ENCODE measurements around the gene TRAF4.
"Not testable (repeated sequence)": the region's sequence is repeated elsewhere in the genome, so short reads cannot be mapped to it uniquely, and the experiment has no call there.

Gene TRAF4

GRCh38 chr17:28722417-28723158, 21.2 kb upstream of the TRAF4 start:
- H3K4me3 ChIP-seq (ENCODE audit: control insufficient read depth, low read depth, low read length) = peak overlapping the region; percentile 29
- TF ChIP-seq CTCF (conservative IDR thresholded peaks at IDR 0.05; ENCODE audit: control insufficient read depth, insufficient read depth, low read depth, low read length) = no peak
- DNase-seq (ENCODE audit: low read depth) = no peak

- no peak for DNase-seq (ENCODE audit: low read depth)
- H3K4me3 ChIP-seq (ENCODE audit: control insufficient read depth, low read depth, low read length) = no peak overlapping the region
- TF ChIP-seq CTCF (conservative IDR thresholded peaks at IDR 0.05; ENCODE audit: control insufficient read depth, insufficient read depth, low read depth, low read length) = no peak
Observed at GRCh38 chr17:28723159-28723835, 20.5 kb upstream of the TRAF4 start.

GRCh38 chr17:28723836-28724499, 19.8 kb upstream of the TRAF4 start:
- not testable (repeated sequence) for DNase-seq (ENCODE audit: low read depth); H3K4me3 ChIP-seq (ENCODE audit: control insufficient read depth, low read depth, low read length)

- peak overlapping the region; percentile 73 for H3K4me3 ChIP-seq (ENCODE audit: control insufficient read depth, low read depth, low read length)
- DNase-seq (ENCODE audit: low read depth) = no peak
Observed at GRCh38 chr17:28724500-28725165, 19.2 kb upstream of the TRAF4 start.

GRCh38 chr17:28725166-28725659, 18.6 kb upstream of the TRAF4 start:
- DNase-seq (ENCODE audit: low read depth) = peak; percentile 76
- H3K4me3 ChIP-seq (ENCODE audit: control insufficient read depth, low read depth, low read length) = peak overlapping the region; percentile 73
- TF ChIP-seq CTCF (conservative IDR thresholded peaks at IDR 0.05; ENCODE audit: control insufficient read depth, insufficient read depth, low read depth, low read length) = no peak

More at GRCh38 chr17:28724500-28725165, 19.2 kb upstream of the TRAF4 start:
- TF ChIP-seq CTCF (conservative IDR thresholded peaks at IDR 0.05; ENCODE audit: control insufficient read depth, insufficient read depth, low read depth, low read length) = no peak

- H3K4me3 ChIP-seq (ENCODE audit: control insufficient read depth, low read depth, low read length) = peak overlapping the region; percentile 73
- DNase-seq (ENCODE audit: low read depth) = peak; percentile 77
- no peak for TF ChIP-seq CTCF (conservative IDR thresholded peaks at IDR 0.05; ENCODE audit: control insufficient read depth, insufficient read depth, low read depth, low read length)
Observed at GRCh38 chr17:28725660-28726225, 18.1 kb upstream of the TRAF4 start.

Measured in fibroblast of mammary gland (primary cell).